Fibroblast of villous mesenchyme (primary cell): ENCODE measurements around the gene HNRNPA1. TPM values are rescaled to one million over a fixed set of nuclear protein-coding genes. Genes with fewer than 3 reads are reported as not detected.

Experiments
- DNase-seq: peaks from one replicate; pipeline ENCODE4 v3.0.0-alpha.2; 2010; ENCODE audit warnings: low read depth
- H3K4me3 ChIP-seq: 2 replicates; pipeline ENCODE4 v1.5.1; 2011; ENCODE audit warnings: low read depth, mild to moderate bottlenecking, low read length
- CTCF ChIP-seq: IDR thresholded peaks from 2 replicates; pipeline ENCODE4 v1.5.1; 2012; ENCODE audit warnings: low read depth, mild to moderate bottlenecking, low read length; ENCODE audit not compliant: insufficient read depth
- total RNA-seq: library from RNA; depleted of rRNA; stranded (reverse); fragments of >200 nt; gene quantifications from 2 replicates; pipeline ENCODE4 v1.2.3, GENCODE V29; 2012

Gene HNRNPA1
- total RNA-seq, 1 donor, result 251 TPM

GRCh38 chr12:54259194-54260011 lies 21.1 kb upstream of the HNRNPA1 start:
- peak; percentile 88 for DNase-seq

GRCh38 chr12:54261815-54262402 lies 18.6 kb upstream of the HNRNPA1 start:
- peak; percentile 36 for DNase-seq
- no peak for TF ChIP-seq CTCF
- H3K4me3 ChIP-seq, result no peak overlapping the region

More at GRCh38 chr12:54259194-54260011, 21.1 kb upstream of the HNRNPA1 start:
- H3K4me3 ChIP-seq, result peak overlapping the region; percentile 50
- no peak for TF ChIP-seq CTCF

GRCh38 chr12:54262403-54262925 lies 18.1 kb upstream of the HNRNPA1 start:
- H3K4me3 ChIP-seq, result no peak overlapping the region
- DNase-seq, result peak; percentile 48
- no peak for TF ChIP-seq CTCF

GRCh38 chr12:54265364-54265812 lies 15.1 kb upstream of the HNRNPA1 start:
- TF ChIP-seq CTCF, result no peak
- H3K4me3 ChIP-seq, result no peak overlapping the region
- DNase-seq, result peak; percentile 91

GRCh38 chr12:54266852-54267251 lies 13.7 kb upstream of the HNRNPA1 start:
- DNase-seq, result no peak
- TF ChIP-seq CTCF, result no peak
- no peak overlapping the region for H3K4me3 ChIP-seq

GRCh38 chr12:54270345-54270744 lies 10.2 kb upstream of the HNRNPA1 start:
- H3K4me3 ChIP-seq, result no peak overlapping the region
- DNase-seq, result no peak
- TF ChIP-seq CTCF, result no peak
